Activated CD4-positive, alpha-beta T cell treated with anti-CD3 and anti-CD28 coated beads for 36 hours (primary cell): ENCODE measurements around the gene HNF1B. TPM values are rescaled to one million over a fixed set of nuclear protein-coding genes. Genes with fewer than 3 reads are reported as not detected.

Experiments used
- ATAC-seq: fragments of 200-7000 bp; cut with Tn5 transposase; one replicate; pipeline ENCODE4 v1.10.0; 2021; ENCODE audit warnings: mild to moderate bottlenecking, moderate library complexity
- CTCF ChIA-PET: fragments of 350-600 bp; sonication (Branson Sonifier 250); formaldehyde crosslinking; loops from one replicate; lab custom pipeline; 2021; ENCODE audit warnings: antibody characterized with exemption; lab: Charles Lee
- POLR2A ChIA-PET: fragments of 350-600 bp; sonication (Branson Sonifier 250); formaldehyde crosslinking; loops from one replicate; lab custom pipeline; 2021; ENCODE audit warnings: antibody characterized with exemption, inconsistent platforms; lab: Charles Lee
- DNase-seq: peaks from one replicate; pipeline ENCODE4 v3.0.0-alpha.2; 2020
- H3K27ac Mint-ChIP-seq: one replicate; pipeline ENCODE4 v1.8.0; 2021; ENCODE audit warnings: mixed read lengths
- H3K27me3 Mint-ChIP-seq: one replicate; pipeline ENCODE4 v1.8.0; 2021; ENCODE audit warnings: mixed read lengths
- H3K36me3 Mint-ChIP-seq: one replicate; pipeline ENCODE4 v1.8.0; 2021; ENCODE audit warnings: low read depth, mixed read lengths
- H3K4me1 Mint-ChIP-seq: one replicate; pipeline ENCODE4 v1.8.0; 2021; ENCODE audit warnings: mixed read lengths
- H3K4me3 Mint-ChIP-seq: one replicate; pipeline ENCODE4 v1.8.0; 2021; ENCODE audit warnings: mild to moderate bottlenecking, moderate library complexity, mixed read lengths
- H3K9me3 Mint-ChIP-seq: one replicate; pipeline ENCODE4 v1.8.0; 2021; ENCODE audit warnings: low read depth, mixed read lengths
- intact Hi-C, 2 experiments: fragments of 100-400 bp; cut with DNase I in 1 of 2; cut with micrococcal nuclease in 1 of 2; formaldehyde crosslinking; loops; one replicate each; pipeline versions ENCODE4 v1.14.2 to v1.15.1; 2022 to 2024; cut with DNase I, micrococcal nuclease
- total RNA-seq, 2 experiments: library from RNA; stranded (reverse); gene quantifications; one replicate each; pipeline ENCODE4 v1.2.3, GENCODE V29; 2021

The HNF1B gene
- total RNA-seq, 2 experiments from 2014 or later: not detected

GRCh38 chr17:37781451-37781850 is 36.6 kb upstream of the HNF1B start:
- no peak for ATAC-seq
- Mint-ChIP-seq H3K27me3 (peaks cover 24% of the 10 kb centered on the region), H3K9me3 (no peaks in the 10 kb centered on the region), H3K4me1 (no peaks in the 10 kb centered on the region), H3K4me3 (no peak overlapping the region), H3K36me3 (no peaks in the 10 kb centered on the region), H3K27ac (no peak overlapping the region)
- DNase-seq: no peak
- CTCF ChIA-PET: interaction anchor here (1.9 to 2.3 kb wide), 2 partner anchors 10 to 11 kb away, joined by 8 to 9 read pairs; no protein-coding TSS in a partner anchor
- POLR2A ChIA-PET: no interaction called here
- intact Hi-C loops: no loop called here

DNA sequence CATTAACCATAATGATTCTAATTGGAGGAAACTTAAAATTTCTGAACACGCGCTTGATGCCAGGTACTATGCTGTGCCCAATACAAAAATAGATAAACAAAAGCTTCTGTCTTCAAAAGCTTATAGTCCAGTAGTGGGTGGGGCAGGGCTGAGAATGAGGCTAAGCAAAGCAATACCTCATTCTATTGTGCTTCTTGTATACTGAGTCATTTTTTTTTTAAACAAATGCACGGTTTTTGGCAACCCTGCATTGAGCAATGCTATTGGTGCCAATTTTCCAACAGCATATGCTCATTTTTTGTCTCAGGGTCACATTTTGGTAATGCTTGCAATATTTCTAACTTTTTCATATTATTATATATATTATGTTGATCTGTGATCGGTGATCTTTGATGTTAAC is 34.7 kb upstream of the HNF1B start:
- H3K4me1 Mint-ChIP-seq: peaks cover 7% of the 10 kb centered on the region
- no peak overlapping the region for H3K27ac Mint-ChIP-seq
- DNase-seq: no peak
- peaks cover 17% of the 10 kb centered on the region for H3K27me3 Mint-ChIP-seq
- intact Hi-C loops: loop anchor here in 1 of 2 experiments (5.0 kb wide), 1 partner anchor 37 kb away; no protein-coding TSS in a partner anchor
- ATAC-seq: no peak
- no peak overlapping the region for H3K4me3 Mint-ChIP-seq
- ChIA-PET CTCF (interaction anchor here (1.9 to 2.3 kb wide), 2 partner anchors 9 to 12 kb away, joined by 8 to 9 read pairs; no protein-coding TSS in a partner anchor), POLR2A (no interaction called here)
- H3K9me3 Mint-ChIP-seq: no peaks in the 10 kb centered on the region
- H3K36me3 Mint-ChIP-seq: no peaks in the 10 kb centered on the region

GRCh38 chr17:37774504-37774903 is 29.6 kb upstream of the HNF1B start:
- POLR2A ChIA-PET: interaction anchor here (0.5 to 1.3 kb wide), 4 partner anchors 10 to 252 kb away, joined by 3 to 4 read pairs (median 3); partner anchors contain the start of gene HNF1B
- Mint-ChIP-seq H3K4me3 (no peak overlapping the region), H3K4me1 (peaks cover 24% of the 10 kb centered on the region)

GRCh38 chr17:37772982-37773381 is 28.1 kb upstream of the HNF1B start:
- Mint-ChIP-seq H3K9me3 (no peaks in the 10 kb centered on the region), H3K27ac (peak overlapping the region; percentile 76), H3K27me3 (peaks cover 16% of the 10 kb centered on the region), H3K36me3 (no peaks in the 10 kb centered on the region), H3K4me1 (peaks cover 24% of the 10 kb centered on the region), H3K4me3 (no peak overlapping the region)
- intact Hi-C loops: loop anchor here in 1 of 2 experiments (5.0 kb wide), 2 partner anchors 71 to 166 kb away; partner anchors contain the start of gene SYNRG
- ATAC-seq (peak; percentile 17), DNase-seq (peak; percentile 16)
- CTCF ChIA-PET: interaction anchor here (1.8 kb wide), 1 partner anchor 8 kb away, joined by 12 read pairs; no protein-coding TSS in a partner anchor
- POLR2A ChIA-PET: no interaction called here

More at GRCh38 chr17:37774504-37774903, 29.6 kb upstream of the HNF1B start:
- Mint-ChIP-seq H3K9me3 (no peaks in the 10 kb centered on the region), H3K27me3 (peaks cover 17% of the 10 kb centered on the region), H3K36me3 (no peaks in the 10 kb centered on the region), H3K27ac (peak overlapping the region; percentile 76)
- DNase-seq (peak; percentile 71), ATAC-seq (peak; percentile 93)
- CTCF ChIA-PET: interaction anchor here (1.8 kb wide), 1 partner anchor 9 kb away, joined by 12 read pairs; no protein-coding TSS in a partner anchor
- intact Hi-C loops: loop anchor here in 1 of 2 experiments (5.0 kb wide), 2 partner anchors 72 to 167 kb away; partner anchors contain the start of gene SYNRG

DNA sequence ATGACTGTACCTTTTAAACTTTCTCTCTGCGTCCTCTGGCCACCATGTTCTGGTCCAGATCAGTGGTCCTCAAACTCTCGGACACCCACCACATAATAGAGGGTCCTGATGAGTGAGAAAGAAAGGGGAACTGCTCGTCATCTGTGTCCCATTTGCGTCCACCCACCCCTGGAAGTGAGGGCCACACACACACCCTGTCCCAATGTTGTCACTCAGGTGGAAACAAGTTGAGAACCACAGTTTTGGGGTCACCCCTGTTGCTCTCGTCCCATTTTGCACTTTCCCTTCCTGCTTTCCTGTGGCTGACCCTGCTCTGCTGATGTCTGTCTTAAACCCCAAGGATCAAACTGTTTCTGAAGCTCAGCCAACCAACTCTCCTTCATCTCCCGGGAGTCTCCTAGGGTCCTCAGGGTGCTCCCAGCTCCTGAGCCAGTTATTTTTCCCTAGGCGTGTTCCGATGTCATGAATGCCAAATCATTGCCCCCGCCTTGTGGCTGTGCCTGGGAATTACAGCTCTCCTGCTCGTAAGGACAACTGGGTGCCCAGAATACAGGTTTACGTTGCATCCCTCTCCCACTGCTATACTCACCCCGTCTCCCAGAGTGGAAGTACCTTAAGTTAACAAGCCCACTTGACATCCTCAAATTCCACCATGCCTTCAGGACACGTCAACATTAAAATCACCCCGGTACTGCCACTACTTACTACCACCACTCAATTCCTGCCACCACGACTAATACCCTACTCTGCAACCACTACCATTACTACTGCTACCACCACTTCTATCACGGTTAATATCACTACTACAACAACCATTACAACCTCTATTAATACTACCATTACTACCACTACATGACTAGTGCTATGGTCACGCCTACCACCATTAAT is 26.0 kb upstream of the HNF1B start:
- peaks cover 24% of the 10 kb centered on the region for H3K27me3 Mint-ChIP-seq
- intact Hi-C loops: loop anchor here in 1 of 2 experiments (5.0 kb wide), 2 partner anchors 69 to 164 kb away; partner anchors contain the start of gene SYNRG
- CTCF ChIA-PET: interaction anchor here (0.5 to 2.2 kb wide), 12 partner anchors 7 to 286 kb away, joined by 3 to 9 read pairs (median 3); no protein-coding TSS in a partner anchor
- no peaks in the 10 kb centered on the region for H3K9me3 Mint-ChIP-seq
- ATAC-seq (no peak), DNase-seq (peak; percentile 72)
- peaks cover 24% of the 10 kb centered on the region for H3K4me1 Mint-ChIP-seq
- no peak overlapping the region for H3K4me3 Mint-ChIP-seq
- H3K27ac Mint-ChIP-seq: no peak overlapping the region
- POLR2A ChIA-PET: no interaction called here
- H3K36me3 Mint-ChIP-seq: no peaks in the 10 kb centered on the region

GRCh38 chr17:37769050-37769449 is 24.2 kb upstream of the HNF1B start:
- H3K4me1 Mint-ChIP-seq: peaks cover 25% of the 10 kb centered on the region
- intact Hi-C loops: no loop called here
- POLR2A ChIA-PET: no interaction called here

DNA sequence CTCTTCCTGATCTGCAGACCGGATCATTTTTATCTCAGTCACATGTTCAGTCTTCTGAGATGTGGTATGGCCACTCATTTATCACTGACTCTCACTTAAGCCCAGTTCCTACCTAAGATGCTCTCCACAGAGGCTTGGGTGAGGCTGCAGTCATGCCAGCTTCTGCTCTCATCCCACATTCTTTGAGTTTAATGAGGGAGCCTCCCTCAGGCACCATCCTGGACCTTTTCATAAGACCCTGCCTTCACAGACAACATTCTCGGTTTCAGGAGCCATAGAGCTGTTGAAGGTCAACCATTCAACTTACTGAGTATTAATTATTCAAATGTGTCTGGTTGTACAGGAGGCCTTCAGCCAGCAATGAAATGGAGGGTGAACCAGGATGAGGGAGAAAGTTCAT is 23.6 kb upstream of the HNF1B start:
- no peak overlapping the region for H3K4me3 Mint-ChIP-seq
- CTCF ChIA-PET: no interaction called here
- H3K27me3 Mint-ChIP-seq: peaks cover 34% of the 10 kb centered on the region
- no peaks in the 10 kb centered on the region for H3K9me3 Mint-ChIP-seq
- no peak overlapping the region for H3K27ac Mint-ChIP-seq
- H3K36me3 Mint-ChIP-seq: no peaks in the 10 kb centered on the region
- POLR2A ChIA-PET: no interaction called here
- DNase-seq (no peak), ATAC-seq (no peak)
- peaks cover 19% of the 10 kb centered on the region for H3K4me1 Mint-ChIP-seq
- intact Hi-C loops: no loop called here

More at GRCh38 chr17:37769050-37769449, 24.2 kb upstream of the HNF1B start:
- ATAC-seq (no peak), DNase-seq (no peak)
- CTCF ChIA-PET: interaction anchor here (1.5 to 2.2 kb wide), 2 partner anchors 9 to 11 kb away, joined by 3 to 9 read pairs; no protein-coding TSS in a partner anchor
- Mint-ChIP-seq H3K4me3 (no peak overlapping the region), H3K9me3 (no peaks in the 10 kb centered on the region), H3K27me3 (peaks cover 32% of the 10 kb centered on the region), H3K27ac (no peak overlapping the region), H3K36me3 (no peaks in the 10 kb centered on the region)

GRCh38 chr17:37766971-37767370 is 22.1 kb upstream of the HNF1B start:
- H3K36me3 Mint-ChIP-seq: no peaks in the 10 kb centered on the region
- intact Hi-C loops: no loop called here
- H3K4me3 Mint-ChIP-seq: no peak overlapping the region
- DNase-seq: no peak
- no peak overlapping the region for H3K27ac Mint-ChIP-seq
- ATAC-seq: no peak
- no peaks in the 10 kb centered on the region for H3K9me3 Mint-ChIP-seq
- H3K27me3 Mint-ChIP-seq: peaks cover 33% of the 10 kb centered on the region
- peaks cover 12% of the 10 kb centered on the region for H3K4me1 Mint-ChIP-seq
- ChIA-PET POLR2A (no interaction called here), CTCF (interaction anchor here (1.2 to 2.8 kb wide), 2 partner anchors 16 to 20 kb away, joined by 4 to 7 read pairs; no protein-coding TSS in a partner anchor)

DNA sequence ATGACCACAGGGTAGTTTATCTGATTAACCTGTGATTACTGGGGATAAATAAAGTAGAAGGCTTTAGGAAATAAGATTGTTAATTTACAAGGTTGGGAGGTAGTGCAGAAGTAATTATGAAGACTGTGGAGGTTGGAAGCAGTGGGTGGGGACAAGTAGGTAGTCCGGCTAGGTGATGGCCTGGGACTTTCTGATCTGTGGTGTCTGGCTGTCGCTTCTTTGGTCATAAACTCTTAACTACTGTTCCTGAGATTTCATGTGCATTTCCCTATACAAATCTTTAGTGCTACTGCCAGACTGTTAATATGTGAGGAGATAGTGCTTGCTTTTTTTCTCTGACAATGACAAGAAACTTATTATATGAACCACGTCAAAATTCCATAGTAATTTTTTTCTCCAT is 19.5 kb upstream of the HNF1B start:
- CTCF ChIA-PET: interaction anchor here (2.0 kb wide), 1 partner anchor 10 kb away, joined by 12 read pairs; no protein-coding TSS in a partner anchor
- peaks cover 30% of the 10 kb centered on the region for H3K27me3 Mint-ChIP-seq
- POLR2A ChIA-PET: interaction anchor here (0.7 kb wide), 1 partner anchor 10 kb away, joined by 3 read pairs; no protein-coding TSS in a partner anchor
- DNase-seq (no peak), ATAC-seq (no peak)
- H3K27ac Mint-ChIP-seq: no peak overlapping the region
- H3K9me3 Mint-ChIP-seq: no peaks in the 10 kb centered on the region
- H3K4me3 Mint-ChIP-seq: no peak overlapping the region
- peaks cover 20% of the 10 kb centered on the region for H3K4me1 Mint-ChIP-seq
- no peaks in the 10 kb centered on the region for H3K36me3 Mint-ChIP-seq
- intact Hi-C loops: no loop called here

GRCh38 chr17:37762666-37763065 is 17.8 kb upstream of the HNF1B start:
- Mint-ChIP-seq H3K27ac (no peak overlapping the region), H3K4me1 (peaks cover 20% of the 10 kb centered on the region), H3K9me3 (no peaks in the 10 kb centered on the region), H3K36me3 (no peaks in the 10 kb centered on the region), H3K4me3 (no peak overlapping the region), H3K27me3 (peaks cover 37% of the 10 kb centered on the region)
- intact Hi-C loops: no loop called here
- ATAC-seq (no peak), DNase-seq (no peak)
- CTCF ChIA-PET: no interaction called here
- POLR2A ChIA-PET: no interaction called here

DNA sequence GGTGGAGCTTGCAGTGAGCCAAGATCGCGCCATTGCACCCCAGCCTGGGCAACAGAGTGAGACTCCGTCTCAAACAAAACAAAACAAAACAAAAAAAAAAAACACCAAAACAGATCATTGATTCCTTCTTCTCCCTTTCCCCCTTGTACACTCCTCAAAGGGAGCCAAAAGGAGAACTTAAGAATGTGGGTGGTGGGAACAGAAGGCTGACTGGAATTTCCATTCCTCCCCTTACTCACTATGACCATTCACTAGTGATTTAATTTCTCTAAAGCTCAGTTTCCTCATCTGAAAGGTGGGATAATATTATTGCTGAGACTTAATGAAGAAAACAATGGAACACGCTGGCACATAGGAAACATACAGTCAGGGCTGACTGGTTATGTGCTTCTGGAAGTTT is 17.1 kb upstream of the HNF1B start:
- H3K9me3 Mint-ChIP-seq: no peaks in the 10 kb centered on the region
- no peak overlapping the region for H3K4me3 Mint-ChIP-seq
- intact Hi-C loops: no loop called here
- H3K4me1 Mint-ChIP-seq: peaks cover 20% of the 10 kb centered on the region
- ATAC-seq: no peak
- CTCF ChIA-PET: no interaction called here
- no peak for DNase-seq
- POLR2A ChIA-PET: no interaction called here
- H3K27me3 Mint-ChIP-seq: peaks cover 32% of the 10 kb centered on the region
- no peaks in the 10 kb centered on the region for H3K36me3 Mint-ChIP-seq
- H3K27ac Mint-ChIP-seq: no peak overlapping the region
